Smooth muscle cell (in vitro differentiated cells): ENCODE data around the gene TBX2. TPM values are rescaled to one million over a fixed set of nuclear protein-coding genes. Genes with fewer than 3 reads are reported as not detected.

Experiments
- DNase-seq: peaks from one replicate; lab custom pipeline; 2025; ENCODE audit not compliant: unreplicated experiment; lab: John Stamatoyannopoulos, UW
- H2AFZ ChIP-seq: fragments of 200-600 bp; sonication (generic); 2 replicates; pipeline ENCODE4 v1.6.0; 2016; ENCODE audit warnings: antibody characterized with exemption, low read depth, mild to moderate bottlenecking
- H3F3A ChIP-seq: fragments of 200-600 bp; sonication (generic); 2 replicates; pipeline ENCODE4 v1.6.0; 2017; ENCODE audit warnings: antibody characterized with exemption, low read depth
- H3K27ac ChIP-seq: fragments of 200-600 bp; sonication (generic); 2 replicates; pipeline ENCODE4 v1.5.1; 2016; ENCODE audit warnings: low read depth, mild to moderate bottlenecking
- H3K27me3 ChIP-seq: fragments of 200-600 bp; sonication (generic); 2 replicates; pipeline ENCODE4 v1.6.1; 2016; ENCODE audit warnings: low read depth, mild to moderate bottlenecking
- H3K36me3 ChIP-seq: fragments of 200-600 bp; sonication (generic); 2 replicates; pipeline ENCODE4 v1.5.1; 2016; ENCODE audit warnings: low read depth
- H3K4me1 ChIP-seq: fragments of 200-600 bp; sonication (generic); 2 replicates; pipeline ENCODE4 v1.5.1; 2016; ENCODE audit warnings: low read depth
- H3K4me2 ChIP-seq: fragments of 200-600 bp; sonication (generic); 2 replicates; pipeline ENCODE4 v1.6.0; 2016; ENCODE audit warnings: mild to moderate bottlenecking
- H3K4me3 ChIP-seq: fragments of 200-600 bp; sonication (generic); 2 replicates; pipeline ENCODE4 v1.5.1; 2016; ENCODE audit warnings: mild to moderate bottlenecking
- H3K79me2 ChIP-seq: fragments of 200-600 bp; sonication (generic); 2 replicates; pipeline ENCODE4 v1.6.0; 2016; ENCODE audit warnings: low read depth, mild to moderate bottlenecking
- H3K9ac ChIP-seq: fragments of 200-600 bp; sonication (generic); 2 replicates; pipeline ENCODE4 v1.6.0; 2016; ENCODE audit warnings: low read depth
- H3K9me3 ChIP-seq: fragments of 200-600 bp; sonication (generic); replicated peaks from 2 replicates; pipeline ENCODE4 v1.5.1; 2016; ENCODE audit warnings: low read depth
- H4K20me1 ChIP-seq: fragments of 200-600 bp; sonication (generic); 2 replicates; pipeline ENCODE4 v1.6.0; 2016; ENCODE audit warnings: low read depth
- WGBS: methylation state at CpG from one replicate; pipeline ENCODE4 v1.1.7; 2016; ENCODE audit warnings: low lambda C conversion rate; 5-methylcytosine and 5-hydroxymethylcytosine counted together
- polyA plus RNA-seq: library from polyadenylated mRNA; unstranded; fragments of >200 nt; fragmentation: Nextera tagmentation; extraction: Ambion mirVana; gene quantifications from 2 replicates; pipeline ENCODE4 v1.2.1, GENCODE V29; 2016
- total RNA-seq: library from RNA; depleted of rRNA; stranded (reverse); fragments of >200 nt; gene quantifications from 2 replicates; pipeline ENCODE4 v1.2.3, GENCODE V29; 2014
- TF ChIP-seq, protein P1 (sequence below): fragments of 200-600 bp; sonication (generic); IDR thresholded peaks from 2 replicates; pipeline ENCODE4 v1.5.1; 2017; ENCODE audit warnings: borderline replicate concordance, mild to moderate bottlenecking, antibody characterized with exemption; ENCODE audit not compliant: insufficient read depth, poor library complexity, severe bottlenecking

TBX2 gene
- total and polyA plus RNA-seq, 2 experiments from 2014 or later = 46.7 to 146 TPM

DNA sequence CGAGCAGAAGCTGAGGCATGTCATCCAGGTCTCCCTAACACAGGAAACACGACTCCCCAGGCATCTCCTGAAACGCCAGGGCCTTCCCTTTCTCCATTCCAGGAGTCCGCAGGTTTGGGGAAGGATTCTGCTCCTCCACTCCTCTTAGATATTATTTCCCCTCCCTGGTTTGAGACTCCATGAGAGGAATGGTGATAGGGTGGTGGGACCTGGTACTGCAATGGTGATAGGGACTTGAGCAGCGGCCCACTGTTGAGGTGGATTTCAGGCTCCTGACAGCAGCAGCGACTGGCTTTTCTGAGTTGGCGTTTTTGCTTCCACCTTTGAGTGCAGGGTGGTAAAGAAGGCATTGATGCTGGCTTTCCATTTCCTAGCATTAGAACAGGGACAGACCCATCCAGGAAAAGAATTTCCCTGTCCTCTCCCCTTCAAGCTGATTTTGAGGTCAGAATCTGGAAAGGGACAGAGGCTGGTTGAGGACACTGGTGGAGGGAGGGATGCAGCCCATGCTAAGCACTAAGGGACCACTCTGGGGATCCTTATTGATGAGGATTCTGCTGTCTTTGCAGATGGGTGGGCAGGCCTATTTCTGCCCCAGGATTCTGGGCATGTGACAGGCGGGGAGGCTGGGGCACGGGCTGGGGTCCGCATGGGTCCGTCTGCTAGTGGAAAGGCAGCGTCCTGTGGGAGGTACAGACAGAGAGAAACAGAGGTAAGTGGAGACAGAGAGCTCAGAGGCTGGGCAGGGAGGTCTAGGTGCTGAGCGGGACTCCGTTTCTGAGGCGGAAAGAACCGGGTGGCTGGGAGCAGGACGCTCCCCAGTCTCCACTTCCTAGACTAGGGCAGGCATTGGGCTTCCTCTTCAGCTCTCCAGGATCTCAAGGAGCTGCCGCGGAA lies 51.2 kb downstream of the TBX2 start:
- no peaks in the 10 kb centered on the region for H3K36me3 ChIP-seq
- H3K79me2 ChIP-seq = peaks cover 33% of the 10 kb centered on the region
- H3K4me1 ChIP-seq = peaks cover 13% of the 10 kb centered on the region
- no peak overlapping the region for H3K9ac ChIP-seq
- peak overlapping the region; percentile 91 for H3K4me2 ChIP-seq
- peak overlapping the region; percentile 63 for H3K4me3 ChIP-seq
- H3F3A ChIP-seq = peaks cover 5% of the 10 kb centered on the region
- peak overlapping the region; percentile 22 for H3K27ac ChIP-seq
- no peaks in the 10 kb centered on the region for H3K27me3 ChIP-seq
- no peak for DNase-seq
- no peaks in the 10 kb centered on the region for H4K20me1 ChIP-seq
- 55% methylated on average over 19 of the region's 19 CpGs for WGBS
- peak overlapping the region; percentile 90 for H2AFZ ChIP-seq
- TF ChIP-seq, protein P1, sequence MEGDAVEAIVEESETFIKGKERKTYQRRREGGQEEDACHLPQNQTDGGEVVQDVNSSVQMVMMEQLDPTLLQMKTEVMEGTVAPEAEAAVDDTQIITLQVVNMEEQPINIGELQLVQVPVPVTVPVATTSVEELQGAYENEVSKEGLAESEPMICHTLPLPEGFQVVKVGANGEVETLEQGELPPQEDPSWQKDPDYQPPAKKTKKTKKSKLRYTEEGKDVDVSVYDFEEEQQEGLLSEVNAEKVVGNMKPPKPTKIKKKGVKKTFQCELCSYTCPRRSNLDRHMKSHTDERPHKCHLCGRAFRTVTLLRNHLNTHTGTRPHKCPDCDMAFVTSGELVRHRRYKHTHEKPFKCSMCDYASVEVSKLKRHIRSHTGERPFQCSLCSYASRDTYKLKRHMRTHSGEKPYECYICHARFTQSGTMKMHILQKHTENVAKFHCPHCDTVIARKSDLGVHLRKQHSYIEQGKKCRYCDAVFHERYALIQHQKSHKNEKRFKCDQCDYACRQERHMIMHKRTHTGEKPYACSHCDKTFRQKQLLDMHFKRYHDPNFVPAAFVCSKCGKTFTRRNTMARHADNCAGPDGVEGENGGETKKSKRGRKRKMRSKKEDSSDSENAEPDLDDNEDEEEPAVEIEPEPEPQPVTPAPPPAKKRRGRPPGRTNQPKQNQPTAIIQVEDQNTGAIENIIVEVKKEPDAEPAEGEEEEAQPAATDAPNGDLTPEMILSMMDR = no peak
- H3K9me3 ChIP-seq = no peaks in the 10 kb centered on the region

DNA sequence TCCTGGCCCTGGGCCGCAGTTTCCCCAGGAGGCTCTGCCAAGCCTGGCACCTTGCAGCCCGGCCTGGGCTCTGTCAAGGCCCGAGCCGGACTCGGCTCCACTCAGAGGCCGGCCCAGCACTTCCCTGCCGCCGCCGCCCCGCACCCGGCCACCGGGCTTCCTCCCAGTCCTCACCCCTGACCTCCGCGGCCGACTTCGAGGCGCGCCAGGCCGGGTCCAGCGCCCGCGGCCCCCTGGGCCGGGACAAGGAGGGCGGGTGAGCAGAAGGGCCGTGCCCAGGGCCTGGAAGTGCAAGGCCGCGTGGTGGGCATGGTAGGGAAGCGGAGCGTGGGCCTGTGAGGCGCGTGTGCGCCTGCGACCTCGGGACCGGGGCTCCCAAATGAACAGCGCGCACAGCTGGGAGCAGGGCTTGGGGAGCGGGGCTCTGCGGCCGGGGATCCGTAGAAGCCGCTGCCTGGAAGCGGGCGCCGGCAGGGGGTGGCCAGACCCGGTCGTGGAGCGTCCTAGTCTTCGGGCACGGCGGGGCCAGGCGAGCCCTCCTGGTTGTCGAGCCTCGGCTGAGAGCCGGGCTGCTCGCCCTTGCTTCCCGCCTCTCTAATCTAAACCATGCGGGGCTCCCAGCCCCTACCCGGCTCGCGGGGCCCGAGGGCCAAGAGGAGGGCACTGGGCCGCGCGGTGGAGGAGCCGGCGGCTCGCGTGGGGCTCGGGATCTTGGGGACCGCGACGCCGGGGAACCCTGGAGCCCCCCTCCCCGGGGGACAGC lies 52.1 kb downstream of the TBX2 start:
- peak overlapping the region; percentile 91 for H3K4me2 ChIP-seq
- peaks cover 41% of the 10 kb centered on the region for H3K79me2 ChIP-seq
- H3K27ac ChIP-seq = peak overlapping the region; percentile 45
- H3K9me3 ChIP-seq = no peaks in the 10 kb centered on the region
- H3F3A ChIP-seq = peaks cover 5% of the 10 kb centered on the region
- peaks cover 13% of the 10 kb centered on the region for H3K4me1 ChIP-seq
- no peak for DNase-seq
- TF ChIP-seq, protein P1 = no peak
- H2AFZ ChIP-seq = peak overlapping the region; percentile 90
- no peaks in the 10 kb centered on the region for H3K36me3 ChIP-seq
- no peaks in the 10 kb centered on the region for H4K20me1 ChIP-seq
- H3K4me3 ChIP-seq = peak overlapping the region; percentile 63
- 6% methylated on average over 65 of the region's 75 CpGs for WGBS
- H3K9ac ChIP-seq = peak overlapping the region; percentile 61
- no peaks in the 10 kb centered on the region for H3K27me3 ChIP-seq

DNA sequence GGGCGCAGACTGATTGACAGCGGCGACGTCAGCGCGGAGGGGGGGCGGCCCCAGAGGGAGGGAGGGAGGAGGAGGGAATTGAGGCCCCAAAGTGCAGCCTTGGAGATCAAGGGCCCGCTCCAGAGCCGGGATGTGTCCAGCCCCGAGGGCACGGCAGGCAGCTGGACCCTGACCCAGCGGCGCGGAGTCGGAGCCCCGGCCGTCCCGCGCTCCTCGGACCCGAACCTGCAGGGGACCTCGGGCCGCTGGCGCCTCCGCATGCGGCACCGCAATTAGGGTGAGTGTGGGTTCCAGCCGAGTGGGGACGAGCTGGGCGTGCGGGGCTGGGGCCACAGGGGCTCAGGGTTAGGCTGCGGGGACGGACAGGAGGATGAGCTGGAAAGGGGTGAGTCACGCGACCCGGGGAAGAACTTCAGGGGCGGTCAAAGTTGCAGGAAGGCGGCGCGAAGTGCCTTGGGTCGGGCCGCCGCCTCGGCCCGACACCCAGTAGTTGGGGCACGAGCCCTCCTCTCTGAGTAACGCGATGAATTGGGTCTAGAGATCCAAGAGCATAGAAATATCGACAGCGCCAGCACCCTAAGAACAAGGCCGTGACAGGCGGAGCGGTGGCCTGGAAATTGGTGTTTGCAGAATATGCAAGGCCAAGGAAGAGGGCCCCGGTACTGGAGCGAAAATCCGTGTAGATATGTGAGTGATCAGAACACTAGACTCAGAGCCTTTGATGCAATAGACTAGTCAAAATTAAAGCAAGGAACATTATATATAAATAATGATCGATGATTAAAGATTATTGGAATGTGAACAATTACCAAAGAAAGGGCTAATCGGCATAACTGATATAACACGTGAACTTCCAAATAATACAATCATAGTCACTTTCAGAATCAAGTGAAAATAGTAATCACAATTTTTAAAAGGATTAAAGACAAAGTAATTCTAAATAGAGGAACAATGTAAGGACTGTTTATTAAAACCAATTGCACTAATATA lies 53.0 kb downstream of the TBX2 start, which contains the start of gene TBX4:
Gene TBX4, plus strand, starts transcription at position 122 of the 990 bp plus-strand sequence. CDS start 4,069 bp downstream, outside the sequence.
- H3K27ac ChIP-seq = peak within 1 kb of the TSS; percentile 64
- 2% methylated on average over 45 of the region's 59 CpGs for WGBS
- peak within 1 kb of the TSS; percentile 61 for H3K9ac ChIP-seq
- H3K4me2 ChIP-seq = peak within 1 kb of the TSS; percentile 91
- H3K79me2 ChIP-seq = peaks cover 50% of the 10 kb centered on the region
- peaks cover 5% of the 10 kb centered on the region for H3F3A ChIP-seq
- no peaks in the 10 kb centered on the region for H3K9me3 ChIP-seq
- no peaks in the 10 kb centered on the region for H3K36me3 ChIP-seq
- H4K20me1 ChIP-seq = no peaks in the 10 kb centered on the region
- TF ChIP-seq, protein P1 = no peak
- peaks cover 18% of the 10 kb centered on the region for H3K4me1 ChIP-seq
- no peak for DNase-seq
- H2AFZ ChIP-seq = peak within 1 kb of the TSS; percentile 90
- H3K4me3 ChIP-seq = peak within 1 kb of the TSS; percentile 63
- H3K27me3 ChIP-seq = peaks cover 1% of the 10 kb centered on the region
